Smooth muscle cell (in vitro differentiated cells): ENCODE measurements around the gene ZNF213. TPM values are rescaled to one million over a fixed set of nuclear protein-coding genes. Genes with fewer than 3 reads are reported as not detected.

ENCODE experiments used
- DNase-seq: peaks from one replicate; lab custom pipeline; 2025; ENCODE audit not compliant: unreplicated experiment; lab: John Stamatoyannopoulos, UW
- H2AFZ ChIP-seq: fragments of 200-600 bp; sonication (generic); 2 replicates; pipeline ENCODE4 v1.6.0; 2016; ENCODE audit warnings: antibody characterized with exemption, low read depth, mild to moderate bottlenecking
- H3F3A ChIP-seq: fragments of 200-600 bp; sonication (generic); 2 replicates; pipeline ENCODE4 v1.6.0; 2017; ENCODE audit warnings: antibody characterized with exemption, low read depth
- H3K27ac ChIP-seq: fragments of 200-600 bp; sonication (generic); 2 replicates; pipeline ENCODE4 v1.5.1; 2016; ENCODE audit warnings: low read depth, mild to moderate bottlenecking
- H3K27me3 ChIP-seq: fragments of 200-600 bp; sonication (generic); 2 replicates; pipeline ENCODE4 v1.6.1; 2016; ENCODE audit warnings: low read depth, mild to moderate bottlenecking
- H3K36me3 ChIP-seq: fragments of 200-600 bp; sonication (generic); 2 replicates; pipeline ENCODE4 v1.5.1; 2016; ENCODE audit warnings: low read depth
- H3K4me1 ChIP-seq: fragments of 200-600 bp; sonication (generic); 2 replicates; pipeline ENCODE4 v1.5.1; 2016; ENCODE audit warnings: low read depth
- H3K4me2 ChIP-seq: fragments of 200-600 bp; sonication (generic); 2 replicates; pipeline ENCODE4 v1.6.0; 2016; ENCODE audit warnings: mild to moderate bottlenecking
- H3K4me3 ChIP-seq: fragments of 200-600 bp; sonication (generic); 2 replicates; pipeline ENCODE4 v1.5.1; 2016; ENCODE audit warnings: mild to moderate bottlenecking
- H3K79me2 ChIP-seq: fragments of 200-600 bp; sonication (generic); 2 replicates; pipeline ENCODE4 v1.6.0; 2016; ENCODE audit warnings: low read depth, mild to moderate bottlenecking
- H3K9ac ChIP-seq: fragments of 200-600 bp; sonication (generic); 2 replicates; pipeline ENCODE4 v1.6.0; 2016; ENCODE audit warnings: low read depth
- H3K9me3 ChIP-seq: fragments of 200-600 bp; sonication (generic); replicated peaks from 2 replicates; pipeline ENCODE4 v1.5.1; 2016; ENCODE audit warnings: low read depth
- H4K20me1 ChIP-seq: fragments of 200-600 bp; sonication (generic); 2 replicates; pipeline ENCODE4 v1.6.0; 2016; ENCODE audit warnings: low read depth
- WGBS: methylation state at CpG from one replicate; pipeline ENCODE4 v1.1.7; 2016; ENCODE audit warnings: low lambda C conversion rate; 5-methylcytosine and 5-hydroxymethylcytosine counted together
- polyA plus RNA-seq: library from polyadenylated mRNA; unstranded; fragments of >200 nt; fragmentation: Nextera tagmentation; extraction: Ambion mirVana; gene quantifications from 2 replicates; pipeline ENCODE4 v1.2.1, GENCODE V29; 2016
- total RNA-seq: library from RNA; depleted of rRNA; stranded (reverse); fragments of >200 nt; gene quantifications from 2 replicates; pipeline ENCODE4 v1.2.3, GENCODE V29; 2014
- TF ChIP-seq, protein P1 (sequence below): fragments of 200-600 bp; sonication (generic); IDR thresholded peaks from 2 replicates; pipeline ENCODE4 v1.5.1; 2017; ENCODE audit warnings: borderline replicate concordance, mild to moderate bottlenecking, antibody characterized with exemption; ENCODE audit not compliant: insufficient read depth, poor library complexity, severe bottlenecking

Gene ZNF213
- total and polyA plus RNA-seq, 2 experiments from 2014 or later, result 9.2 to 9.6 TPM

DNA sequence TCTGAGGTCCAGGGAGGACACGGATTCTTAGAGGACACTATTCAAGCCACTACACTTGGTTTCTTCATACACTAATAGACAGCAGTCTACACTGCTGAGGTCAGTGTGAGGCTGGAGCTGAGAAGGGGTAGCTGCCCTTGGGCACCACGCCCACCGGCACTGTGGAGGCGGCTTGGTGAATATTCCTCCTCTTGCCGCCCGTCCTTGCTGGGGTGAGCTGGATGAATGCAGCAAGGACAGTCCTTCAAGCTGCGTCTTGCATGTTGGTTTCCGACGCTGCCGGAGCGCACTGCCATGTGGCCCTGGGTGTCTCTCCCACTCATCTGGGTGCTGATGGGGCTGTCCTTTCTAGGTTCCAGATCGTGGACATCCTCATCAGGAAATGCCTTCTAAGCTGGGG lies 19.8 kb upstream of the ZNF213 start:
- Histone ChIP-seq H3K79me2 (peaks cover 6% of the 10 kb centered on the region), H3K4me3 (no peak overlapping the region), H3F3A (no peaks in the 10 kb centered on the region), H3K36me3 (no peaks in the 10 kb centered on the region), H2AFZ (no peak overlapping the region), H4K20me1 (no peaks in the 10 kb centered on the region), H3K27ac (no peak overlapping the region), H3K27me3 (no peaks in the 10 kb centered on the region), H3K9ac (no peak overlapping the region), H3K4me2 (no peak overlapping the region), H3K9me3 (no peaks in the 10 kb centered on the region), H3K4me1 (peaks cover 13% of the 10 kb centered on the region)
- TF ChIP-seq, protein P1, sequence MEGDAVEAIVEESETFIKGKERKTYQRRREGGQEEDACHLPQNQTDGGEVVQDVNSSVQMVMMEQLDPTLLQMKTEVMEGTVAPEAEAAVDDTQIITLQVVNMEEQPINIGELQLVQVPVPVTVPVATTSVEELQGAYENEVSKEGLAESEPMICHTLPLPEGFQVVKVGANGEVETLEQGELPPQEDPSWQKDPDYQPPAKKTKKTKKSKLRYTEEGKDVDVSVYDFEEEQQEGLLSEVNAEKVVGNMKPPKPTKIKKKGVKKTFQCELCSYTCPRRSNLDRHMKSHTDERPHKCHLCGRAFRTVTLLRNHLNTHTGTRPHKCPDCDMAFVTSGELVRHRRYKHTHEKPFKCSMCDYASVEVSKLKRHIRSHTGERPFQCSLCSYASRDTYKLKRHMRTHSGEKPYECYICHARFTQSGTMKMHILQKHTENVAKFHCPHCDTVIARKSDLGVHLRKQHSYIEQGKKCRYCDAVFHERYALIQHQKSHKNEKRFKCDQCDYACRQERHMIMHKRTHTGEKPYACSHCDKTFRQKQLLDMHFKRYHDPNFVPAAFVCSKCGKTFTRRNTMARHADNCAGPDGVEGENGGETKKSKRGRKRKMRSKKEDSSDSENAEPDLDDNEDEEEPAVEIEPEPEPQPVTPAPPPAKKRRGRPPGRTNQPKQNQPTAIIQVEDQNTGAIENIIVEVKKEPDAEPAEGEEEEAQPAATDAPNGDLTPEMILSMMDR, result no peak
- WGBS, result 98% methylated on average over 12 of the region's 12 CpGs
- DNase-seq, result no peak

DNA sequence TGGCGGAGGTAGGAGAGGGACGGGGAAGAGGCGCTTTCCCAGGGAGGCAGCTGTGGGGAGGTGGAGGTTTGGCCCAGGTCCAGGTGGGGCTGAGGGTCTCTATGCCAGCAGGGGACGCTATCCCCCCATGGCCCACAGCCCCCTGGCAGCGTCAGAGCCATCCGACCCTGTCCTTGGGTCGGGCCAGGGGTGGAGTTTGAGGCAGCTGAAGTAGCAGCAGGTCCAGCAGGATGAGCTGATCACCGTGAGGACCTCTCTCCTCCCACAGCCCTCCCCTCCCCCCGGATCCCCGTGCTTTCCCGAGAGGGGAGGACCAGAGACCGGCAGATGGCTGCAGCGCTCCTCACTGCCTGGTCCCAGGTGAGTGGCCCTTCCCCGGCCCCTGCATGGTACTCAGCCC lies 19.3 kb upstream of the ZNF213 start:
- Histone ChIP-seq H3K4me1 (peaks cover 13% of the 10 kb centered on the region), H4K20me1 (no peaks in the 10 kb centered on the region), H3K4me2 (no peak overlapping the region), H3K36me3 (no peaks in the 10 kb centered on the region), H3K27me3 (no peaks in the 10 kb centered on the region), H3F3A (no peaks in the 10 kb centered on the region), H3K9ac (no peak overlapping the region), H3K79me2 (peaks cover 6% of the 10 kb centered on the region), H3K4me3 (no peak overlapping the region), H3K27ac (no peak overlapping the region), H3K9me3 (no peaks in the 10 kb centered on the region), H2AFZ (no peak overlapping the region)
- DNase-seq, result no peak
- WGBS, result 85% methylated on average over 14 of the region's 14 CpGs
- TF ChIP-seq, protein P1, result no peak

DNA sequence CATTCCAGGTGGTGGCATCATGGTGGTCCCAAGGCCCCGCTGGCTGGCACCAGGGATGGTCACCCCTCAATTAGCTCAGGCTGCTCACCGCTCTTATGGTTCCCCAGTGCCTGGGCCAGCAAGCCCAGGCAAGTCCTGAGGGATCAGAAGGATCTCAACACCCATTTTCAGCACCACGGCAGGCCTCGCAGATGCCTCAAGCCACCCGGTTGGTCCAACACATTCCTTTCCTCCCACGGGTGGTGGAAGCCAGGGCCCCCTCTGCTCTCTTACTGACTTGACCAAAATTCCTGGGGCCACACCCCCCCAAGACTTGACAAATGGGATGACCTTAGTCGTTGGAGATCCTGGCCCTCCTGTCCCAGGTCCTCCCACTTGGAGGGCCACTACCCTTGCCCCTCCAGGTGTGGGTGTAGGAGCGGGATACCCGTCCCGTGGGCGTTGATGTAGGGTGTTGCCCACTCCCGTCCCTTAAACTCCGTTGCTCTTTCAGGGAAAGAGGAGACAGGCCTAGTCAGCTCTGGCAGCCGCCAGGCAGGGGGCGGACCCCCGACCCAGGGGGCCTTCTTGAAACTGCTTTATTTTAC lies 16.5 kb upstream of the ZNF213 start:
- Histone ChIP-seq H4K20me1 (no peaks in the 10 kb centered on the region), H3K79me2 (peaks cover 2% of the 10 kb centered on the region), H3K4me3 (no peak overlapping the region), H3K27ac (no peak overlapping the region), H3K36me3 (no peaks in the 10 kb centered on the region), H3F3A (no peaks in the 10 kb centered on the region), H3K9me3 (no peaks in the 10 kb centered on the region), H3K9ac (no peak overlapping the region), H3K27me3 (no peaks in the 10 kb centered on the region), H3K4me2 (no peak overlapping the region), H3K4me1 (peaks cover 8% of the 10 kb centered on the region), H2AFZ (no peak overlapping the region)
- 85% methylated on average over 16 of the region's 16 CpGs for WGBS
- TF ChIP-seq, protein P1, result no peak
- no peak for DNase-seq

DNA sequence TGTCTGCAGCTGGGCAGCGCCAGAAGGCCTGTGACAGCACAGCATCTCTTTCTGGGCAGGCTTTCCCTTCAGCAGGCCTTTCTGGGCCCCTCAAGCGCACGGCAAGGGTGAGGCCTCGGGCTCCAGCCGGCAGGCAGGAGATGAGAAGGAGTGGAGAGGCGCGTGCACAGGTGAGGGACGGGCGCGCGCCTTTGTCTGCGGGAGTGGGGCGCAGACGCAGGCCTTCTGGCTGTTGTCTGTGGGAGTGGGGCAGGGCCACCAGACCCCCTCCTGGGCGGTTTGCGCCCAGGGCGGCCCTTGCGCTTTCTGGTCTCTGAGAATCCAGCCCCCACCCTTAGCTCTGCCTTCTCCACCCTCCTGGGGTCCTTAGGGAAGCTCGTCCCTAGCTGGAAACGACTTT lies 16.0 kb upstream of the ZNF213 start:
- no peak overlapping the region for H3K4me2 ChIP-seq
- TF ChIP-seq, protein P1, result no peak
- H3K4me3 ChIP-seq, result no peak overlapping the region
- H3K4me1 ChIP-seq, result peaks cover 7% of the 10 kb centered on the region
- no peaks in the 10 kb centered on the region for H3K79me2 ChIP-seq
- H3K27me3 ChIP-seq, result no peaks in the 10 kb centered on the region
- no peak overlapping the region for H3K27ac ChIP-seq
- no peak overlapping the region for H2AFZ ChIP-seq
- H3F3A ChIP-seq, result no peaks in the 10 kb centered on the region
- no peaks in the 10 kb centered on the region for H3K36me3 ChIP-seq
- H3K9ac ChIP-seq, result no peak overlapping the region
- no peaks in the 10 kb centered on the region for H4K20me1 ChIP-seq
- WGBS, result 96% methylated on average over 20 of the region's 20 CpGs
- no peaks in the 10 kb centered on the region for H3K9me3 ChIP-seq
- DNase-seq, result no peak
